Keratinocyte (primary cell): ENCODE measurements around the gene NCCRP1. TPM values are rescaled to one million over a fixed set of nuclear protein-coding genes. Genes with fewer than 3 reads are reported as not detected.
A peak's percentile ranks its signal among the peaks of the same experiment; 100 is the strongest.

ENCODE experiments used
- DNase-seq: peaks from one replicate; pipeline ENCODE4 v3.0.0-alpha.2; 2011; ENCODE audit warnings: low read depth, missing footprints, low spot score
- FAIRE-seq: peaks from 2 replicates; lab custom pipeline; 2011; peaks lifted over from hg19 to GRCh38; lab: Jason Lieb, UNC
- H2AFZ ChIP-seq: 2 replicates; pipeline ENCODE4 v1.6.0; 2012; ENCODE audit warnings: low read length, control low read depth, inconsistent platforms; ENCODE audit not compliant: control insufficient read depth
- H3K27ac ChIP-seq: 2 replicates; pipeline ENCODE4 v1.5.1; 2011; ENCODE audit warnings: low read length; ENCODE audit not compliant: control insufficient read depth, insufficient read depth
- H3K27me3 ChIP-seq: 3 replicates; pipeline ENCODE4 v1.6.0; 2011; ENCODE audit warnings: low read length; ENCODE audit not compliant: control insufficient read depth, insufficient read depth; ENCODE audit errors: extremely low read depth
- H3K36me3 ChIP-seq, 2 experiments: 2 replicates in 1 of 2; 3 replicates in 1 of 2; pipeline ENCODE4 v1.5.1; 2011; ENCODE audit warnings: low read length in 2 of 2, mild to moderate bottlenecking in 1 of 2; ENCODE audit not compliant: control insufficient read depth in 2 of 2, insufficient read depth in 2 of 2; ENCODE audit errors: extremely low read depth in 1 of 2
- H3K4me1 ChIP-seq: 3 replicates; pipeline ENCODE4 v1.5.1; 2011; ENCODE audit warnings: low read length; ENCODE audit not compliant: control insufficient read depth, insufficient read depth; ENCODE audit errors: extremely low read depth
- H3K4me2 ChIP-seq: 3 replicates; pipeline ENCODE4 v1.6.0; 2011; ENCODE audit warnings: low read depth, low read length; ENCODE audit not compliant: control insufficient read depth, insufficient read depth; ENCODE audit errors: extremely low read depth
- H3K4me3 ChIP-seq, 3 experiments: fragments of 200-600 bp in 1 of 3; sonication (generic) in 1 of 3; 2 replicates in 2 of 3; 3 replicates in 1 of 3; pipeline ENCODE4 v1.5.1; 2011 to 2016; ENCODE audit warnings: low read length in 3 of 3, mild to moderate bottlenecking in 3 of 3, control low read depth in 2 of 3, inconsistent platforms in 1 of 3, low read depth in 1 of 3, mixed read lengths in 1 of 3, mixed run types in 1 of 3, moderate library complexity in 1 of 3; ENCODE audit not compliant: control insufficient read depth in 2 of 3, insufficient read depth in 2 of 3; ENCODE audit errors: extremely low read depth in 1 of 3
- H3K79me2 ChIP-seq: 2 replicates; pipeline ENCODE4 v1.6.0; 2012; ENCODE audit warnings: low read length; ENCODE audit not compliant: control insufficient read depth, insufficient read depth
- H3K9ac ChIP-seq: 3 replicates; pipeline ENCODE4 v1.6.0; 2011; ENCODE audit warnings: low read length; ENCODE audit not compliant: control insufficient read depth, insufficient read depth; ENCODE audit errors: extremely low read depth
- H3K9me1 ChIP-seq: 3 replicates; pipeline ENCODE4 v1.6.0; 2011; ENCODE audit warnings: low read length; ENCODE audit not compliant: control insufficient read depth, insufficient read depth; ENCODE audit errors: extremely low read depth
- H3K9me3 ChIP-seq: 2 replicates; pipeline ENCODE4 v1.5.1; 2012; ENCODE audit warnings: low read depth, low read length; ENCODE audit not compliant: control insufficient read depth
- H4K20me1 ChIP-seq: 3 replicates; pipeline ENCODE4 v1.6.0; 2011; ENCODE audit warnings: low read length; ENCODE audit not compliant: control insufficient read depth, insufficient read depth; ENCODE audit errors: extremely low read depth
- CTCF ChIP-seq, 3 experiments: IDR thresholded peaks in 1 of 3; conservative IDR thresholded peaks in 1 of 3; optimal IDR thresholded peaks in 1 of 3; 2 replicates in 2 of 3; 3 replicates in 1 of 3; pipeline versions ENCODE3 to v1.5.1; 2011; ENCODE audit warnings: low read length in 3 of 3, mild to moderate bottlenecking in 3 of 3, moderate library complexity in 2 of 3, control low read depth in 1 of 3, inconsistent platforms in 1 of 3; ENCODE audit not compliant: insufficient read depth in 2 of 3; ENCODE audit errors: extremely low read depth in 1 of 3
- EZH2 ChIP-seq: IDR thresholded peaks from one replicate; pipeline ENCODE4 v1.6.1; 2012; ENCODE audit warnings: inconsistent platforms, mild to moderate bottlenecking, low read length, moderate library complexity
- dilution Hi-C: fragments of 300-500 bp; cut with MboI; formaldehyde crosslinking; loops from one replicate; pipeline ENCODE4 v1.7.0; 2020; ENCODE audit warnings: low sequenced_read_pairs; ENCODE audit not compliant: extremely low pct_ligation_motif_present
- polyA plus RNA-seq, 5 experiments: library from polyadenylated mRNA; depleted of rRNA in 3 of 5; stranded (reverse) in 3 of 5; stranded (forward) in 1 of 5; unstranded in 1 of 5; fragments of >200 nt; gene quantifications; 1 replicate in 1 of 5; 2 replicates in 3 of 5; 3 replicates in 1 of 5; pipeline versions ENCODE4 v1.2.1 to v1.2.3, GENCODE V29; 2011 to 2012; ENCODE audit warnings: missing spikeins in 2 of 5, low read depth in 1 of 5, low replicate concordance in 1 of 5

Gene NCCRP1
- polyA plus RNA-seq, 1 donor (not counting 4 experiments of a cell fraction or from before 2014, with no cell fraction given), result 2.3 TPM

GRCh38 chr19:39154100-39154628 lies 42.6 kb upstream of the NCCRP1 start:
- H3K4me2 ChIP-seq, result peak overlapping the region; percentile 37
- no peaks in the 10 kb centered on the region for H3K9me3 ChIP-seq
- H3K9ac ChIP-seq, result peak overlapping the region; percentile 4
- TF ChIP-seq CTCF (optimal IDR thresholded peaks at IDR 0.05 in 1 of 3, IDR thresholded peaks at IDR 0.05 in 1 of 3, conservative IDR thresholded peaks at IDR 0.05 in 1 of 3; ENCODE audit: extremely low read depth in 1 of 3, insufficient read depth in 2 of 3, low read length in 3 of 3), result no peak
- TF ChIP-seq EZH2, result no peak
- H3K27me3 ChIP-seq, result no peaks in the 10 kb centered on the region
- DNase-seq (no peak), FAIRE-seq (no peak)
- dilution Hi-C loops, result no loop called here
- H3K36me3 ChIP-seq, result no peaks in the 10 kb centered on the region
- H3K4me1 ChIP-seq, result peaks cover 32% of the 10 kb centered on the region
- no peaks in the 10 kb centered on the region for H4K20me1 ChIP-seq
- peak overlapping the region; percentile 34 for H3K27ac ChIP-seq
- H3K4me3 ChIP-seq, result no peak overlapping the region
- peaks cover 4% of the 10 kb centered on the region for H3K9me1 ChIP-seq
- peaks cover 63% of the 10 kb centered on the region for H3K79me2 ChIP-seq
- H2AFZ ChIP-seq, result no peak overlapping the region

- Histone ChIP-seq H3K27ac (peak overlapping the region; percentile 63), H3K4me1 (peaks cover 33% of the 10 kb centered on the region), H3K27me3 (no peaks in the 10 kb centered on the region), H2AFZ (no peak overlapping the region), H3K79me2 (peaks cover 63% of the 10 kb centered on the region), H3K9me3 (no peaks in the 10 kb centered on the region), H4K20me1 (no peaks in the 10 kb centered on the region), H3K9me1 (peaks cover 4% of the 10 kb centered on the region), H3K36me3 (no peaks in the 10 kb centered on the region), H3K9ac (peak overlapping the region; percentile 52), H3K4me3 (peak overlapping the region in 2 of 3 experiments; percentile 19 to 34), H3K4me2 (peak overlapping the region; percentile 37)
- dilution Hi-C loops, result no loop called here
- FAIRE-seq, result peak; percentile 68
- DNase-seq, result no peak
- no peak for TF ChIP-seq EZH2
- peak in 2 of 3 experiments; percentile 24 to 25 for TF ChIP-seq CTCF (optimal IDR thresholded peaks at IDR 0.05 in 1 of 3, IDR thresholded peaks at IDR 0.05 in 1 of 3, conservative IDR thresholded peaks at IDR 0.05 in 1 of 3; ENCODE audit: extremely low read depth in 1 of 3, insufficient read depth in 2 of 3, low read length in 3 of 3)
Measured at GRCh38 chr19:39154629-39155100, 42.1 kb upstream of the NCCRP1 start.
